ENCODE data around the gene STUM. TPM values are rescaled to one million over a fixed set of nuclear protein-coding genes. Genes with fewer than 3 reads are reported as not detected.
A peak's percentile ranks its signal among the peaks of the same experiment; 100 is the strongest.

STUM gene
- total and polyA plus RNA-seq, 2 donors (not counting 1 experiment from before 2014, with no cell fraction given): 0.01 TPM; not detected in 1

GRCh38 chr1:226653311-226653921 is 104.9 kb downstream of the STUM start:
- Histone ChIP-seq H3K27me3 (ENCODE audit: control insufficient read depth, insufficient read depth, low read length) (no peaks in the 10 kb centered on the region), H3K9me3 (ENCODE audit: control insufficient read depth, insufficient read depth, low read depth, low read length) (no peaks in the 10 kb centered on the region), H3K9ac (ENCODE audit: insufficient read depth, low read length) (no peak overlapping the region), H3K36me3 (ENCODE audit: control insufficient read depth, insufficient read depth, low read length) (no peaks in the 10 kb centered on the region), H3K27ac (ENCODE audit: insufficient read depth, low read length) (peak overlapping the region; percentile 27), H3K79me2 (ENCODE audit: control insufficient read depth, insufficient read depth, low read length) (no peaks in the 10 kb centered on the region), H3K4me1 (ENCODE audit: control insufficient read depth, extremely low read depth, insufficient read depth, low read length) (peaks cover 27% of the 10 kb centered on the region), H2AFZ (ENCODE audit: low read length) (no peak overlapping the region), H3K4me2 (ENCODE audit: extremely low read depth, insufficient read depth, low read length) (no peak overlapping the region), H4K20me1 (ENCODE audit: control insufficient read depth, extremely low read depth, insufficient read depth, low read length) (no peaks in the 10 kb centered on the region), H3K4me3 (replicated peaks in 1 of 4; ENCODE audit: control extremely low read depth in 1 of 4, insufficient read depth in 1 of 4, low read depth in 3 of 4, low read length in 4 of 4) (no peak overlapping the region)
- DNase-seq (ENCODE audit: low read depth in 2 of 2): no peak
- no peak for TF ChIP-seq CTCF (conservative IDR thresholded peaks at IDR 0.05 in 1 of 2, IDR thresholded peaks at IDR 0.05 in 1 of 2; ENCODE audit: low read depth in 1 of 2, low read length in 2 of 2)
- no peak for TF ChIP-seq EZH2 (IDR thresholded peaks at IDR 0.05; ENCODE audit: low read length, missing control alignments)

GRCh38 chr1:226654046-226654667 is 105.6 kb downstream of the STUM start:
- H3K4me3 ChIP-seq (replicated peaks in 1 of 4; ENCODE audit: control extremely low read depth in 1 of 4, insufficient read depth in 1 of 4, low read depth in 3 of 4, low read length in 4 of 4): no peak overlapping the region
- H3K36me3 ChIP-seq (ENCODE audit: control insufficient read depth, insufficient read depth, low read length): no peaks in the 10 kb centered on the region
- no peak overlapping the region for H3K4me2 ChIP-seq (ENCODE audit: extremely low read depth, insufficient read depth, low read length)
- H3K9me3 ChIP-seq (ENCODE audit: control insufficient read depth, insufficient read depth, low read depth, low read length): no peaks in the 10 kb centered on the region
- H3K4me1 ChIP-seq (ENCODE audit: control insufficient read depth, extremely low read depth, insufficient read depth, low read length): peaks cover 27% of the 10 kb centered on the region
- TF ChIP-seq EZH2 (IDR thresholded peaks at IDR 0.05; ENCODE audit: low read length, missing control alignments): no peak
- TF ChIP-seq CTCF (conservative IDR thresholded peaks at IDR 0.05 in 1 of 2, IDR thresholded peaks at IDR 0.05 in 1 of 2; ENCODE audit: low read depth in 1 of 2, low read length in 2 of 2): no peak
- H2AFZ ChIP-seq (ENCODE audit: low read length): no peak overlapping the region
- peak overlapping the region; percentile 29 for H3K27ac ChIP-seq (ENCODE audit: insufficient read depth, low read length)
- H3K9ac ChIP-seq (ENCODE audit: insufficient read depth, low read length): no peak overlapping the region
- no peaks in the 10 kb centered on the region for H3K79me2 ChIP-seq (ENCODE audit: control insufficient read depth, insufficient read depth, low read length)
- H4K20me1 ChIP-seq (ENCODE audit: control insufficient read depth, extremely low read depth, insufficient read depth, low read length): no peaks in the 10 kb centered on the region
- DNase-seq (ENCODE audit: low read depth in 2 of 2): peak; percentile 18 to 89
- H3K27me3 ChIP-seq (ENCODE audit: control insufficient read depth, insufficient read depth, low read length): no peaks in the 10 kb centered on the region

GRCh38 chr1:226654668-226655055 is 106.1 kb downstream of the STUM start:
- H3K4me1 ChIP-seq (ENCODE audit: control insufficient read depth, extremely low read depth, insufficient read depth, low read length): peaks cover 27% of the 10 kb centered on the region
- no peak for DNase-seq (ENCODE audit: low read depth in 2 of 2)

More at GRCh38 chr1:226654668-226655055, 106.1 kb downstream of the STUM start:
- Histone ChIP-seq H2AFZ (ENCODE audit: low read length) (no peak overlapping the region), H3K36me3 (ENCODE audit: control insufficient read depth, insufficient read depth, low read length) (no peaks in the 10 kb centered on the region), H3K4me2 (ENCODE audit: extremely low read depth, insufficient read depth, low read length) (no peak overlapping the region), H3K27ac (ENCODE audit: insufficient read depth, low read length) (peak overlapping the region; percentile 29), H3K79me2 (ENCODE audit: control insufficient read depth, insufficient read depth, low read length) (no peaks in the 10 kb centered on the region), H3K27me3 (ENCODE audit: control insufficient read depth, insufficient read depth, low read length) (no peaks in the 10 kb centered on the region), H3K9me3 (ENCODE audit: control insufficient read depth, insufficient read depth, low read depth, low read length) (no peaks in the 10 kb centered on the region), H3K9ac (ENCODE audit: insufficient read depth, low read length) (no peak overlapping the region), H4K20me1 (ENCODE audit: control insufficient read depth, extremely low read depth, insufficient read depth, low read length) (no peaks in the 10 kb centered on the region), H3K4me3 (replicated peaks in 1 of 4; ENCODE audit: control extremely low read depth in 1 of 4, insufficient read depth in 1 of 4, low read depth in 3 of 4, low read length in 4 of 4) (no peak overlapping the region)
- TF ChIP-seq CTCF (conservative IDR thresholded peaks at IDR 0.05 in 1 of 2, IDR thresholded peaks at IDR 0.05 in 1 of 2; ENCODE audit: low read depth in 1 of 2, low read length in 2 of 2) (no peak), EZH2 (IDR thresholded peaks at IDR 0.05; ENCODE audit: low read length, missing control alignments) (no peak)

All from fibroblast of lung (primary cell).